ENCODE results near the gene CDK6.

CDK6 gene

DNA sequence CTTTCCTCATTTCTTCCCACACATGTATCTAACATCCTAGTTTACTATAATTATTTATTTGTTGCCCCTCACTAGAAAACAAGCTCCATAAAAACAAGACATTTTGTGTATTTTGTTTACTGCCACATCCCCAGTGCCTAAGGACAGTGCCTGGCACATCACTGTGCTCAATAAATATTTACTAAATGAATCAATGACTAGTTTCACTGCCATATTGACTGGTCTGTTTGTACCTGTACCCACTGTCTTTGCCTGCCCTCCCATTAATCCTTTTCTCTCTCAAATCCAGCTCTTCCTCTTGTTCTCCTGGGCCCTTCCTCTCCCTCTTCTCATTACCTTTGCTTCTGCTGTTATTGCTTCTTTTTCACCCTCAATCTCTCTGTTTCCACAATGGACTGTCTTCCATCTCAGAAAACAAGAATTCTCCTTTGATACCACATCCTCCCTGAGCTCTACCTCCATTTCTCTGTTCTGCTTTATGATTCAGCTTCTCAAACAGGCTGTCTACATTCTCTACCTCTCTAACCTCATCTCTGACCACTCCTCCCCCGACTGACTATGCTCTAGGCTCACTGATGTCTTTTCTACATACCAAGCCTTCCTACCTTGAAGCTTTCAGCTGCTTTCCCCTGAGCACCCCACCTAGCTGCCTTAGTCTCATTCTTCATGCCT lies 237.9 kb downstream of the CDK6 start:
- no peak for DNase-seq (ENCODE audit: low read depth, low spot score)

DNA sequence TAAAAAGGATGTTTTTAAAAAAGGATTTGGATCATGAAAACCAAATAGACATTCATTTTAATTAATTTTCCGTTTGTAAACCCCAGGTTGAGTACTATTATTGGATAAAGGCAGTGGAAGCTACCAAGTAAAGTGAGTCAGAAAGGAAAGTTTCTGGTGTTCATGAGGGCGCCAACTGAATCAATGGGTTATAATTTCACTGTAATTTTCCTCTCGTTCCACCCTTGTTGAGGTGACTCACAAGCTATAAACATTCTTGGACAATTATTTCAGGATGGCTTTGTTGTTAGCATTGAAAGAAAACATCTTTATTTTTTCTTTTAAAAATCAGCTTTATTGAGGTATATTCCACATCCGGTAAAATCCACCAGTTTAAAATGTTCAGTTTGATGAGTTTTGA lies 241.1 kb downstream of the CDK6 start:
- DNase-seq (ENCODE audit: low read depth, low spot score), result peak; percentile 23

DNA sequence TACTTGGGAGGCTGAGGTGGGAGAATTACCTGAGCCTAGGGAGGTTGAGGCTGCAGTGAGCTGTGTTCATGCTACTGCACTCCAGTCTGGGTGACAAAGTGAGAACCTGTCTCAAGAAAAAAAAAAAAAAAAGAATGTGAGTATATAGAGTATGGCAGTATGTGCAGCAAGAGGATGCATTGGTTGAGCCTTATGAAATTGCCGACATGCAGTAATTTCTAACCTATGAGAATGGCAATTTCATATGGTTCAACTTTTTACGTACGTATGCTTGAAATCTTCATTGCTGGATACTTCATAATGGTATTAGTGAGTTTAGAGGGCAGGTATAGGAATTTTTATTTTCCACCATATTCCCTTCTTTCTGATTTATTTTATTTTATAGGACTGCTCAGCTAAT lies 241.6 kb downstream of the CDK6 start:
- no peak for DNase-seq (ENCODE audit: low read depth, low spot score)

DNA sequence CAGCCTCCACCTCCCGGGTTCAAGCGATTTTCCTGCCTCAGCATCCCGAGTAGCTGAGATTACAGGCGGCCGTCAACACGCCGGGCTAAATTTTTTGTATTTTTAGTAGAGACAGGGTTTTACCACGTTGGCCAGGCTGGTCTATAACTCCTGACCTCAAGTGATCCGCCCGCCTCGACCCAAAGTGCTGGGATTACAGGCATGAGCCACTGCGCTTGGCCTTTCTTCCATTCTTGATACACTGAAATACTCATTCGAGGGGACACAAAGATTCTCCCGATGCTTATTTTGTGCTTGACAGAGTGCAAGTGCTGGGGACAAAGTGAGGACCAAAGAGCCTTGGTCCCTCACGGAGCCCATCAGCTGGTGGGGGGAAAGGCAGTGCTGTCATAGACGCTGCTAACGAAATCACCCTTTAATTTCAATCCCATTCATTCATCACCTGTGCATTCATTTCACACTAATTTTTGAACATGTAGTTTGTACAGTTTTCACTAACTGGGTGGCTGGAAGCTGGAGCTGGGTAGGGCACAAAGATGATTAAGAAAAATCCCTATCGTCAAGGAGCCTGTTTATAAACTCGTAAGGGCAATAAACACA lies 245.6 kb downstream of the CDK6 start:
- no peak for DNase-seq (ENCODE audit: low read depth, low spot score)

DNA sequence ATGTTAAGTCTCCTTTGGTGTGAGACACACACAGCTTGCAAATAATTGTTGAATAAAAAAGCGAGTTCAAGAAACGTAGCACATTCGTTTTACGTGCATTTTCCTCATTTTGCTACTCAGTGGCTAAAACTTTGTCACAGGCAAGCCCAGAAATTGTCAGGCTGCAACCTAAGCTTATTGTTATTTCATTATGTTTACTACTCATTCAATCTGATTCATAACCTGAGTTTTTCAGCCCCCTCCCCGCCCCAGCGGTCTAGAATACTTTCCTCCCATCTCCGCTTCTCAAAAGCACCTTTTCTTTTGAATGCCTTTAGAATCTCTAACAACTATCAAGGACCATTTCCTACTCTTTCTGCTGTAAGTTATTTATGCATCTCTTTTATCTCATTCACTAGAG lies 247.3 kb downstream of the CDK6 start:
- no peak for DNase-seq (ENCODE audit: low read depth, low spot score)

GRCh38 chr7:92588561-92588960 lies 247.8 kb downstream of the CDK6 start:
- DNase-seq (ENCODE audit: low read depth, low spot score), result no peak

GRCh38 chr7:92586841-92587240 lies 249.5 kb downstream of the CDK6 start:
- DNase-seq (ENCODE audit: low read depth, low spot score), result no peak

GRCh38 chr7:92586403-92586802 lies 250.0 kb downstream of the CDK6 start:
- DNase-seq (ENCODE audit: low read depth, low spot score), result no peak

DNA sequence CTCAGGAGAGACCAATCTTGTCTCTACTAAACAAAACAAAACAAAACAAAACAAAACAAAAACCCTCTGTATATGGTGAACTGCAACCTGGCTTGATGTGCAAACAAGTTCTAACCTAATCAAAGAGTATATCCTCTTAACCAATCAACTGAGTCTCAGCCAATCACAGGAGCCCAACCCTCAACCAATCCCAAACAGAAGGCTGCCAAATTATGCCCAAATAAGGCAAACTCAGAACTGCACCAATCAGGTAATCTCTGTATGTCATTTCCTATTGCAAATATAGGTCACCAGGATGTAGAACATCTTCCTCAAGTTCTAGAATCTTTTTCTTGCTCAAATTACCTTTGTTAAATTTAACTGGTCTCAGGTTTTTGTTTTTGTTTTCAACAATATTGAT lies 251.4 kb downstream of the CDK6 start:
- DNase-seq (ENCODE audit: low read depth, low spot score), result no peak

GRCh38 chr7:92582948-92583347 lies 253.4 kb downstream of the CDK6 start:
- DNase-seq (ENCODE audit: low read depth, low spot score), result no peak

DNA sequence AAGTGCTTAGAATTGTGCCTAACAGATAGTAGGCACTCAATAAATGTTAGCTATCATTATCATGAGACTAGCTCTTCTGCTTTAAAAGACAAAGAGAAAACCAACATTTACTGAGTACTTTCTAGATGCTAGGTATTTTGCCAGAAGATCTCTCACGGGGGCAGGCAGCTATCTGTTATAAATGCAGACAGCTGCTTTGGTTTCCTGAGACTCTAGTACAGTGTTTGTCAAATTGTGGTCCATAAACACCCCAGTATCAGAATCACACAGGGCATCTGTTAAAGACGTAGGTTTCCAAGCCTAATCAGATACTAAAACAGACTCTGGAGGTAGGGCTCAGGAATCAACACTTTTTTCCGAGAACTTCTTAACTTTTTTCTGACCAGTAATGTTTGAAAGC lies 260.1 kb downstream of the CDK6 start:
- no peak for DNase-seq (ENCODE audit: low read depth, low spot score)

DNA sequence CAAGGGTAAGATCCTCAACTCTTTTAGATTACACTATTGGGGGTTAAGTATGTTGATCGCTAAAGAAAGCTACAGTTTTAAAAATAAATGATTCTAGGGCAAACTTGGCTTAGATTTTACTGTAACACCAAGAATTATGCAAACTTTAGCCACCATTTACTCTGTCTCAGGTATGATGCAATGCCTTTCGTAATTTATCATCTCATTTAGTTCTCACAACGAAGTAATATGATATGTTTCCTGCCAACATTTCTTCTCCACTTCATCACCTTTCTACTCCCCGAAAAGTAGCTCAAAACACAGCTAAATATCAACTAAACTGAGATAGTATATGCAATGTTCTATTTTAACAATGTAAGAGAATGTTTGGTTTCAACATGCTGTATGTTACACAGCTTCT lies 267.2 kb downstream of the CDK6 start:
- DNase-seq (ENCODE audit: low read depth, low spot score), result no peak

DNA sequence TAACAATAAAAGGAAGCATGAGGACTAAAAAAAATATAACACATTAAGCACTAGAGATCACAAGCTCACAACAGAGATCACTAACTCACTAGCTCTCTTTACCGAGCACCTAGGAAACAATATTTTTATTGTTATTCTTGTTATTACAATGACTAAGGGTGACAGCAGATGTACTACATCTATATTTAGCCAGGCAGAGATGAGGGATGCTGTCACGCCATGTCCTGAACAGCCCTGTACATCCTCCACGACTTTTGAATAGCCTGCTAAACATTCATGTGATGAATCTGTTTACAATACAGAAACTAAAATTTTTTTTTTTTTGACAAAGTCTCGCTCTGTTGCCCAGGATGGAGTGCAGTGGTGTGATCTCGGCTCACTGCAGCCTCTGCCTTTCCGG lies 268.9 kb downstream of the CDK6 start:
- DNase-seq (ENCODE audit: low read depth, low spot score), result no peak

DNA sequence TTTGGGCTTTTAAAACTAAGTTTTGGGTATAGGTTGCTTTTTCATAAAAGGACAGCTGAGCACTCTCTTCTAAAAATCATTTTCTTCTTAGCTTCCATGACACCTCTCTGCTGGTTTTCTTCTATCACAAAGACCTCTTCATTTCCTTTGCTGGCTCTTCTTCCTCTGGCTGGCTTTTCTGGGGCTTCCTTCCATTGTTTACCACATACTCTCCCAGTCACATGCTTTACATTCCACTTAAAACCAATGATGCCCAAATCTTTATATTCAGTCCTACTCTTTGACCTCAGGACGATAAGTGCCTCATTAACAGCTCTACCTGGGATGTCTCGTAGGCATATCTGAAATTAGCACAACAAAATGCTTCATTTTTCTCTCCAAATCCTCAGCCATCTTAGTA lies 273.0 kb downstream of the CDK6 start:
- DNase-seq (ENCODE audit: low read depth, low spot score), result no peak

DNA sequence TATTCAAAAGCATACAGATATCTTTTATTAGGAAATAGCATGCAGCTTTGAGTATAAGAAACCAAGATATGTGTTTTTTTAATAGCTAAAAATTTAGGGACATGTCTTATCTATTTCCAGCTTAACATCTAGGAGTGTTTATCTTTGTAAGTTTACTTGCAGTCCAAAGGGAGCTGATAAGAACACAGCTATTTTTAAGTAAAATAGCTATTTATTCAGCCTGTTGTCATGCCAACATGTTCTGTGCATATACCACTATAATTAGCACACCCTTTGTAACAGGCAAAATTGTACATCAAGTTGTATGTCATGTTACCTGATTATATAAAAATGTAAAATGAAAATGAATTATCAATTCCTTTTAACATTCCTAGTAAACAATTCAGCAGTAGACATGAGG lies 275.8 kb downstream of the CDK6 start:
- DNase-seq (ENCODE audit: low read depth, low spot score), result no peak

GRCh38 chr7:92557808-92558362 lies 278.5 kb downstream of the CDK6 start:
- DNase-seq (ENCODE audit: low read depth, low spot score), result no peak

DNA sequence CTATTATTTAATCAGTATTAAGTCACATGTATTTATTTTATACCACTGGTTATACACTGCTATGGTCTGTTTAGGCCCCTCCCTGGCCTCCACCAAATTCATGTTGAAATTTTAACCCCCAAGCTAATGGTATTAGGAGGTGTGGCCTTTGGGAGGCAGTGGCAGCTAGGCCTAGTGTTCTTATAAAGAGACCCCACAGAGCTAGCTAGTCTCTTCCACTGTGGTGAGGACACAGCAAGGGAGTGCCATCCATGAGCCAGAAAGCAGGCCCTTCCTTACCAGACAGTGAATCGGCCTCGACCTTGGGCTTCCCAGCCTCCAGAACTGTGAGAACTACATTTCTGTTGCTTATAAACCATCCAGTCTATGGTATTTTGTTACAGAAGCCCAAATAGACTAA lies 279.1 kb downstream of the CDK6 start:
- no peak for DNase-seq (ENCODE audit: low read depth, low spot score)

Data from astrocyte of the hippocampus (primary cell).